Progenitor cell of endocrine pancreas (in vitro differentiated cells): ENCODE measurements around the gene FOXO1. TPM values are rescaled to one million over a fixed set of nuclear protein-coding genes. Genes with fewer than 3 reads are reported as not detected.

ENCODE experiments used
- DNase-seq: peaks from one replicate; pipeline ENCODE4 v3.0.0; 2021; ENCODE audit warnings: low spot score; ENCODE audit not compliant: unreplicated experiment
- H3K27ac Mint-ChIP-seq: 2 replicates; pipeline ENCODE4 v1.8.0; 2021; ENCODE audit warnings: mild to moderate bottlenecking, moderate library complexity, mixed read lengths
- H3K27me3 Mint-ChIP-seq: 2 replicates; pipeline ENCODE4 v1.8.0; 2021; ENCODE audit warnings: mixed read lengths
- H3K36me3 Mint-ChIP-seq: 2 replicates; pipeline ENCODE4 v1.8.0; 2022; ENCODE audit warnings: mixed read lengths; ENCODE audit not compliant: insufficient read depth
- H3K4me1 Mint-ChIP-seq: 2 replicates; pipeline ENCODE4 v1.8.0; 2021; ENCODE audit warnings: low read depth, mixed read lengths
- H3K4me3 Mint-ChIP-seq: 2 replicates; pipeline ENCODE4 v1.8.0; 2021; ENCODE audit warnings: low read depth, mild to moderate bottlenecking, moderate library complexity, mixed read lengths
- H3K9me3 Mint-ChIP-seq: 2 replicates; pipeline ENCODE4 v1.8.0; 2021; ENCODE audit warnings: low read depth, mixed read lengths
- total RNA-seq: library from RNA; stranded (reverse); gene quantifications from 2 replicates; pipeline ENCODE4 v1.2.1, GENCODE V29; 2021
- TF ChIP-seq, protein P1 (sequence below): fragments of 200-600 bp; sonication (generic); IDR thresholded peaks from one replicate; pipeline ENCODE4 v1.5.0; 2021; ENCODE audit warnings: antibody characterized with exemption, mild to moderate bottlenecking; ENCODE audit not compliant: unreplicated experiment

FOXO1 gene
- total RNA-seq, 1 donor from 2014 or later = 15.7 TPM

DNA sequence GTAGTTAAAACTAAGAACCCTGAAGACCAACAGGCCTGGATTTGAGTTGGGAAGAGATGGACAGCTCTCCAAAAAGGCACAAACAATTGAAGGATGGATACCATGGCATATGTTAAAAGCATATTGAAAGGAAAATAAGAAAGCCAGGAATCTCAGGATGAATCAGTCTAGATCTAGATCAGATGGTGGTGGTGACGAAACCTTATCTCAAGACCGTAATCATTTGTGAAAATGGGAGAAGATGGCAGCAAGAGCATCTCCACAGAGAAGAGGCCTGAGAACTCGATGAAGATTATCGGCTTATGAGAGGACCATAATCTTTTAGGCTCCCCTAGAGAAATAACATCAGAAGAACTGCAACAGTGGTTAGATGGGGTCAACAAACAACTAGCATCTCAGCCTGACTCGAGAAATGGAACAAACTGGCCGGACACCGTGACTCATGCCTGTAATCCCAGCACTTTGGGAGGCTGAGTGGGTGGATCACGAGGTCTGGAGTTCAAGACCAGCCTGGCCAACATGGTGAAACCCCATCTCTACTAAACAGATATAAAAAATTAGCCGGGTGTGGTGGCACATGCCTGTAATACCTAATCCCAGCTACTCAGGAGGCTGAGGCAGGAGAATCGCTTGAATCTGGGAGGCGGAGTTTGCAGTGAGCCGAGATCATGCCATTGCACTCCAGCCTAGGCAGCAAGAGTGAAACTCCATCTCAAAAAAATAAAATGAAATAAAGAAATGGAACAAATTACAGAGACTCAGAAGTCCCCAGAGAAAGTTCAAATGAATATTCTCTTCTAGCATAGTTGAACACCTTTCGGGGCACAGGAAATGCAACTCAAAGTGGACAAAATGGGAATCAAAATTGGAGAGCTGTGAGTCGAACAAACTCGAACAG lies 47.6 kb downstream of the FOXO1 start:
- DNase-seq = no peak
- TF ChIP-seq, protein P1, sequence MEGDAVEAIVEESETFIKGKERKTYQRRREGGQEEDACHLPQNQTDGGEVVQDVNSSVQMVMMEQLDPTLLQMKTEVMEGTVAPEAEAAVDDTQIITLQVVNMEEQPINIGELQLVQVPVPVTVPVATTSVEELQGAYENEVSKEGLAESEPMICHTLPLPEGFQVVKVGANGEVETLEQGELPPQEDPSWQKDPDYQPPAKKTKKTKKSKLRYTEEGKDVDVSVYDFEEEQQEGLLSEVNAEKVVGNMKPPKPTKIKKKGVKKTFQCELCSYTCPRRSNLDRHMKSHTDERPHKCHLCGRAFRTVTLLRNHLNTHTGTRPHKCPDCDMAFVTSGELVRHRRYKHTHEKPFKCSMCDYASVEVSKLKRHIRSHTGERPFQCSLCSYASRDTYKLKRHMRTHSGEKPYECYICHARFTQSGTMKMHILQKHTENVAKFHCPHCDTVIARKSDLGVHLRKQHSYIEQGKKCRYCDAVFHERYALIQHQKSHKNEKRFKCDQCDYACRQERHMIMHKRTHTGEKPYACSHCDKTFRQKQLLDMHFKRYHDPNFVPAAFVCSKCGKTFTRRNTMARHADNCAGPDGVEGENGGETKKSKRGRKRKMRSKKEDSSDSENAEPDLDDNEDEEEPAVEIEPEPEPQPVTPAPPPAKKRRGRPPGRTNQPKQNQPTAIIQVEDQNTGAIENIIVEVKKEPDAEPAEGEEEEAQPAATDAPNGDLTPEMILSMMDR = no peak
- H3K9me3 Mint-ChIP-seq = no peaks in the 10 kb centered on the region
- no peak overlapping the region for H3K4me3 Mint-ChIP-seq
- H3K27me3 Mint-ChIP-seq = no peaks in the 10 kb centered on the region
- H3K36me3 Mint-ChIP-seq = peaks cover 2% of the 10 kb centered on the region
- H3K4me1 Mint-ChIP-seq = peaks cover 16% of the 10 kb centered on the region
- H3K27ac Mint-ChIP-seq = no peak overlapping the region

DNA sequence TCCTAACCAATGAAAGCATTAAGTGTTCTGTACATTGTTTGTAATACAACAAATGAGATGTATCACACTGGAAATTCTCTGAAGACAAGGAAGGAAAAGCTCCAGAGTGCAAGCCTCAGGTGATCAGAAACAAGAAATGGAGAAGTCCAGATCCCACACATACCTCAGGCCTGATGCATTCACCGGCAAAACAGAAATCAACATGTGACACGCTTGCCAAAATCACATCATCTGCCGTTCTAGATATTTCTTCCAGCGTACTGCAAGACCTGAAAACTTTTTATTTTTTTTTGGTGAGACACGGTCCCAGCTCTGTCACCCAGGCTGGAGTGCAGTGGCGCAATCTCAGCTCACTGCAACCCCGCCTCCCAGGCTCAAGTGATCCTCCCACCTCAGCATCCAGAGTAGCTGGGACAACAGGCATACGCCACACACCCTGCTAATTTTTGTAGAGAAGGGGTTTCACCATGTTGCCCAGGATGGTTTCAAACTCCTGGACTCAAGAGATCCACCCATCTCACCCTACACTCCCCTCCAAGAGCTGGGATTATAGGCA lies 48.6 kb downstream of the FOXO1 start:
- H3K36me3 Mint-ChIP-seq = peaks cover 2% of the 10 kb centered on the region
- TF ChIP-seq, protein P1 = no peak
- H3K9me3 Mint-ChIP-seq = no peaks in the 10 kb centered on the region
- H3K27ac Mint-ChIP-seq = no peak overlapping the region
- peaks cover 23% of the 10 kb centered on the region for H3K4me1 Mint-ChIP-seq
- no peak overlapping the region for H3K4me3 Mint-ChIP-seq
- DNase-seq = no peak
- no peaks in the 10 kb centered on the region for H3K27me3 Mint-ChIP-seq

DNA sequence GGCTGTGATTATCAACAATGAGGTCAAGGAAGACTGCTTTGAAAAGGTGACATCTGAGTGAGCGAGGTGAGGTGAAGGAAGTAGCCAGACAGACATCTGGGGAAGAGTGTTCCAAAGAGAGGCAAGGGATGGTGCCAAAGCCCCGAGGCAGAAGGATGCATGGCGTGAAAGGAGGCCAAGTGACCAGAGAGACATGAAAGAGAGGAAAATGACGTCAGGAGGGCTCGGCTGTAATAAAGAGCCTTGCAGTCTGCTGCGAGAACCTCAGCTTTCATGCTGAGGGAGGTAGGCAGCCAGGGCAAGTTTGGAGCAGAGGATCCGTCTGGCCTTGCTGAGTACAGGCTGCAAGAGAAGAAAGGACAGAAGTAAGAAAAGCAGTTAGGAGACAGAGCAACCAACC lies 50.8 kb downstream of the FOXO1 start:
- Mint-ChIP-seq H3K4me3 (no peak overlapping the region), H3K9me3 (no peaks in the 10 kb centered on the region), H3K36me3 (peaks cover 2% of the 10 kb centered on the region), H3K4me1 (peaks cover 25% of the 10 kb centered on the region), H3K27me3 (no peaks in the 10 kb centered on the region), H3K27ac (peak overlapping the region; percentile 26)
- no peak for DNase-seq
- TF ChIP-seq, protein P1 = no peak

DNA sequence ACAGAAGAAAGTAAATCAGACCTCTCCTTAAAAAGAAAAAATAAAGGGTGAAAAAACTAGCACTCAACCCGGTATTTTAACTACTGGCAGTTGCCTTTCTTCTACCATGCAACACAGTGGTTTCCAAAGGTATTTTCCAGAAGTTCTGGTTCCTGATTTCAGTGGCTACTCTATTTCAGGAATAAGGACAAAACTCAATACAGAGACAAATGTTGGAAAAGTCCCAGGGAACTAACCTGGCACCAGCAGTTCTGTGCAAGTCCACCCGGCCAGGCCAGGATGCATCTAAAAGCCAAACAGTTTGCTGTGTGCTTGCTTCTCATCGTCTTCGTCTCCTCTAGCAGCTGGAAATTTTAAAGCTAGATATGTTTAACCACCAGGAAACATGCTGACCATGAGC lies 52.5 kb downstream of the FOXO1 start:
- Mint-ChIP-seq H3K9me3 (no peaks in the 10 kb centered on the region), H3K4me3 (no peak overlapping the region), H3K27ac (no peak overlapping the region), H3K36me3 (no peaks in the 10 kb centered on the region), H3K27me3 (no peaks in the 10 kb centered on the region), H3K4me1 (peaks cover 18% of the 10 kb centered on the region)
- no peak for DNase-seq
- TF ChIP-seq, protein P1 = no peak

DNA sequence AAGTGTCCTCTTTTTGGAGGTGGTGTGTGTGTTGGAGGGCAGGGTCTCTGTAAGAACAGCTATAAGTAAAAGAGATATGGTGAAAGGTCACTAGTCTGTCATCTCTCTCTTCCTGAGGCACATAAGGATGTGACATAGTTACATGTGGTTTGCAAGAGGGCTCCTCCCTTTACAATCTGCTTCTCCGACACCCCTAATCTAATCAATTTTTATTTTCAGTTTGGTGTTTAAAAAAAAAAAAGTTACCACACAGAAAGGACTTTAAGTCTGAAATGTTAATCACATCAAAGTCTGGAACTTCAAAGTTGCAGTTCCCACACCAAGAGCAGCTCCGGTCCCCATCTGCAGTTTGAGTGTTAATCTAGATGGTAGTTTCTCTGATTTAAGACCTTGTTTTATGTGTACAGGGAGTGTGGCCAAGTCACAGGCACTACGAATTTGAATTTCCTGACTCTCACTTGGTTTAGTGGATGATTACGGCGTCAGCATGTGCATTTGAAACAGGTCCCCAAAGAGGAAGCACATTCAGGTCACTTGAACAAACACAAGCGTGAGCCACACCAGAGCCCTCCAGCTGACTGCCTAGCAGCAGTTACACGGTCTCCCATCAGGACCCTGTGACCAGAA lies 53.1 kb downstream of the FOXO1 start:
- H3K9me3 Mint-ChIP-seq = no peaks in the 10 kb centered on the region
- H3K27ac Mint-ChIP-seq = no peak overlapping the region
- TF ChIP-seq, protein P1 = no peak
- H3K36me3 Mint-ChIP-seq = no peaks in the 10 kb centered on the region
- DNase-seq = no peak
- no peaks in the 10 kb centered on the region for H3K27me3 Mint-ChIP-seq
- H3K4me3 Mint-ChIP-seq = no peak overlapping the region
- H3K4me1 Mint-ChIP-seq = peaks cover 18% of the 10 kb centered on the region
